ENCODE data around the gene IGSF8.

Gene IGSF8

GRCh38 chr1:160130939-160131338 is 32.5 kb upstream of the IGSF8 start:
- H3K4me3 ChIP-seq (replicated peaks; ENCODE audit: low read depth, low read length) = no peak overlapping the region
- no peak for TF ChIP-seq CTCF (IDR thresholded peaks at IDR 0.05; ENCODE audit: low read length, missing control alignments)
- DNase-seq (ENCODE audit: low read depth) = no peak

GRCh38 chr1:160130486-160130885 is 32.1 kb upstream of the IGSF8 start:
- TF ChIP-seq CTCF (IDR thresholded peaks at IDR 0.05; ENCODE audit: low read length, missing control alignments) = no peak
- no peak overlapping the region for H3K4me3 ChIP-seq (replicated peaks; ENCODE audit: low read depth, low read length)
- DNase-seq (ENCODE audit: low read depth) = no peak

- no peak for DNase-seq (ENCODE audit: low read depth)
- H3K4me3 ChIP-seq (replicated peaks; ENCODE audit: low read depth, low read length) = no peak overlapping the region
- TF ChIP-seq CTCF (IDR thresholded peaks at IDR 0.05; ENCODE audit: low read length, missing control alignments) = no peak
These were observed 31.5 kb upstream of the IGSF8 start for GRCh38 chr1:160129966-160130365.

- H3K4me3 ChIP-seq (replicated peaks; ENCODE audit: low read depth, low read length) = no peak overlapping the region
- no peak for DNase-seq (ENCODE audit: low read depth)
- no peak for TF ChIP-seq CTCF (IDR thresholded peaks at IDR 0.05; ENCODE audit: low read length, missing control alignments)
These were observed 31.1 kb upstream of the IGSF8 start for GRCh38 chr1:160129558-160129957.

- DNase-seq (ENCODE audit: low read depth) = no peak
- TF ChIP-seq CTCF (IDR thresholded peaks at IDR 0.05; ENCODE audit: low read length, missing control alignments) = no peak
- no peak overlapping the region for H3K4me3 ChIP-seq (replicated peaks; ENCODE audit: low read depth, low read length)
These were observed 30.6 kb upstream of the IGSF8 start for GRCh38 chr1:160129046-160129445.

GRCh38 chr1:160128636-160129035 is 30.2 kb upstream of the IGSF8 start:
- TF ChIP-seq CTCF (IDR thresholded peaks at IDR 0.05; ENCODE audit: low read length, missing control alignments) = no peak
- DNase-seq (ENCODE audit: low read depth) = no peak
- no peak overlapping the region for H3K4me3 ChIP-seq (replicated peaks; ENCODE audit: low read depth, low read length)

GRCh38 chr1:160127865-160128523 is 29.6 kb upstream of the IGSF8 start:
- H3K4me3 ChIP-seq (replicated peaks; ENCODE audit: low read depth, low read length) = no peak overlapping the region
- TF ChIP-seq CTCF (IDR thresholded peaks at IDR 0.05; ENCODE audit: low read length, missing control alignments) = no peak
- peak; percentile 44 for DNase-seq (ENCODE audit: low read depth)
